ENCODE results near the gene PPP1R26.

GRCh38 chr9:135515083-135515951 is 35.7 kb downstream of the PPP1R26 start:
- TF ChIP-seq CTCF (IDR thresholded peaks at IDR 0.05) (no peak), POLR2A (IDR thresholded peaks at IDR 0.05) (no peak), POLR2AphosphoS5 (IDR thresholded peaks at IDR 0.05) (no peak), EP300 (IDR thresholded peaks at IDR 0.05) (no peak)

All from stomach (tissue), 4 donors.